Measurements from ENCODE around the gene ZNF385B.
A peak's percentile ranks its signal among the peaks of the same experiment; 100 is the strongest.

Gene ZNF385B

DNA sequence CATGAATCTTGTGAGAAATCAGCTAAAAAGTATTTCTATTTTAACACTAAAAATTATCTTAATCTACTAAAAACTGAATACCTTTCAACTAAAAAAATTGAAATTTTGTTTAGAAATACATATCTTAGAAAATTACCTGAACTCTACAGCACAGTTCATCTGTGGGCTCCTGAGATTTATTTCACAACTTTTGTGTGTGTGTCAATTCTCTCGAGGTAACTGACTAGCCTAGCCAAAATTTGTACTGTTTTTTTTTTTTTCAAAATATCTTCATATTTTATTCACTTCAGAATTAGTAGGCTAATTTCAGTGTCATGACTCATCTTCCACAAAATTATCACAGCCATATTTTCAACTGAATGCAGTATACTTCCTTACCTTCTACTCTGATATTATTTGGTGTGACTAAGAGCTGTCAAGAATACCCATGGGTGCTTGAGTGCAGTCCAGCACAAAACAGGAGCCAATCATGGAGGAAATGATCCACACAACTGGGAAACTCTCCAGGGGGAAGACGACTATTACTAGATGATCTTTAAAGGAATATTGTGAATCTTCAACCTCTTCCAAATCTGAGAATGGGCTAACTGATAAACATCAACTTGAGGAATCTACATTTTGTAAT, 174.6 kb downstream of the ZNF385B start:
- no peak for TF ChIP-seq CTCF (IDR thresholded peaks at IDR 0.05; ENCODE audit: extremely low read depth, missing control alignments)
- no peak for DNase-seq (ENCODE audit: low spot score)

- no peak for TF ChIP-seq CTCF (IDR thresholded peaks at IDR 0.05; ENCODE audit: extremely low read depth, missing control alignments)
- no peak for DNase-seq (ENCODE audit: low spot score)
These were observed 175.3 kb downstream of the ZNF385B start for GRCh38 chr2:179686069-179686468.

DNA sequence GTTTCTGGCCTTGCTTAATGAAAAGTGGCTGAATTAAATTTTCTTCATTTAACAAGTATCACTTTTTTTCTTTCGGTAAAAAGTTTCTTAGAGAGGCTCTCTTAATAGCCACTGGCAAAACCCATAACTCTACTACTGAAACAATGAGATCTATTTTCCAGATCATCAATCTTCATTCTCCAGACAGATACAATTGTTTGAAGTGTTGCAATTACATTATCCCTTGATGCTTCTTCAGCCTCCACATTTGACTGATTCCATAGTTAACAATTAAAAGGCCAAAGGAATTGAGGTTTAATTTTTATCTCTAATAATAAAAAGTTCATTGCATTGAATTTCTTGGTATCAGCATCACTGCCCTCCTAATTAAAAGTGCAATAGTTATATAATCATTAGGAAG, 176.3 kb downstream of the ZNF385B start:
- TF ChIP-seq CTCF (IDR thresholded peaks at IDR 0.05; ENCODE audit: extremely low read depth, missing control alignments), result no peak
- DNase-seq (ENCODE audit: low spot score), result no peak

- no peak for TF ChIP-seq CTCF (IDR thresholded peaks at IDR 0.05; ENCODE audit: extremely low read depth, missing control alignments)
These were observed 178.7 kb downstream of the ZNF385B start for GRCh38 chr2:179682756-179683155.

GRCh38 chr2:179677746-179678505, 183.5 kb downstream of the ZNF385B start:
- TF ChIP-seq CTCF (IDR thresholded peaks at IDR 0.05; ENCODE audit: extremely low read depth, missing control alignments), result no peak
- DNase-seq (ENCODE audit: low spot score), result no peak

More at GRCh38 chr2:179682756-179683155, 178.7 kb downstream of the ZNF385B start:
- no peak for DNase-seq (ENCODE audit: low spot score)

DNA sequence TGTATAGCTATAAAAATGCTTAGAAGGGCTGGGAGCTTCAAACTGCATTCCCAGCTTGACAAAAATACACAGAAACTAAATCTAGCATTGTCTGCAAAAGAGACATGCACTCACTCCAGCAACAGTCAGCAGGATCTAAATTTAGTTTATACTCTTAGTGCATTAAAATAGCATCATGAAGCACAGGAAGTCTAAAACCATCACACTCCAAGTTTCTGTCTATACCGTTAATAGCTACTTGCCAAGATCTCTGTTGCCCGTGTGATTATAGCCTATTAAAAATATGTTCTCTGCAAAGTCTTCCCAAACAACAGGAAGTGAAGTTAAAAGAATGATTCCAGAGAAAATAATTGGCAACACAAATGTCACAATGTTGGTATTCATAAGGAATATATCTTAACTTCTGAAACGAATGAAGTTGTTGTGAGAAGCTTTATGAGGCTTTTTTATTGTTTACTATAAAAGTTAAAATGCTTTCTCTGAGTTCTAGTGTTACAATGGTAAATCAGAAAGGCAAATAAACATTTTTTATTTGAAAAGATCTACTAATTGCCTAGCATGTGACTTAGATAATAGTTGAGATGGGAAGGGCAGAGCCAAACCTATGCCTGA, 184.2 kb downstream of the ZNF385B start:
- TF ChIP-seq CTCF (IDR thresholded peaks at IDR 0.05; ENCODE audit: extremely low read depth, missing control alignments), result no peak
- DNase-seq (ENCODE audit: low spot score), result peak; percentile 12

DNA sequence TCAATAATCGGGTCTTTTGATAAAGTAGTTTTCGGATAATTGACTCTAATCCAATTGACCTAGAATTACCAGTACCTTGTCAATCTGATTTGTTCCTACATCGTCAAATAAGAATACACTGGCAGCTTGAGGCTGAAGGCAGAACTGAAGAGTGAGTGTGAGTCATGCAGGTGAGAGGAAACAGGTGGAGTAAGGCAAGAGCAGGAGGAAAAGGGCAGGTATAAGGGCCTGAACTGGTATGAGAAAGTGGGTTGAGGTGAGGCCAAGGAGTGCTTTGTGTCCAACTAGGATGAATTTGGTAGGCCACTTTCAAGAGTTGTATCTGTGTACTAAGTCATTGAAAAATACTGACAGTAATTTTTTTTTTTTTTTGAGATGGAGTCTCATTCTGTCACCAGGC, 186.0 kb downstream of the ZNF385B start:
- TF ChIP-seq CTCF (IDR thresholded peaks at IDR 0.05; ENCODE audit: extremely low read depth, missing control alignments), result no peak
- DNase-seq (ENCODE audit: low spot score), result no peak

All from GM20000 (cell line).